ENCODE measurements around the gene ZNF234. TPM values are rescaled to one million over a fixed set of nuclear protein-coding genes. Genes with fewer than 3 reads are reported as not detected.

ZNF234 gene
- total and polyA plus RNA-seq, 3 experiments from 2014 or later: 5.2 to 9.5 (median 9.4) TPM

Other genes starting within 250 kb of the ZNF234 start
- gene ZNF45, start 206.3 kb upstream of the ZNF234 start, total RNA-seq: 10 to 100 TPM; 10.0 to 11.7 TPM
- 15.0 TPM for gene ZNF45, start 206.3 kb upstream of the ZNF234 start, polyA plus RNA-seq
- 1 to 10 TPM; 1.7 to 1.8 TPM for gene ZNF221, start 190.3 kb upstream of the ZNF234 start, total RNA-seq
- 3.3 TPM for gene ZNF221, start 190.3 kb upstream of the ZNF234 start, polyA plus RNA-seq
- gene ZNF155, start 157.4 kb upstream of the ZNF234 start, total RNA-seq: 1 to 10 TPM; 5.0 to 5.4 TPM
- 5.8 TPM for gene ZNF155, start 157.4 kb upstream of the ZNF234 start, polyA plus RNA-seq
- gene ZNF230, start 138.6 kb upstream of the ZNF234 start, total RNA-seq: 1 to 10 TPM; 3.9 to 4.9 TPM
- 3.4 TPM for gene ZNF230, start 138.6 kb upstream of the ZNF234 start, polyA plus RNA-seq
- 1 to 10 TPM; 2.5 to 3.3 TPM for gene ZNF222, start 116.2 kb upstream of the ZNF234 start, total RNA-seq
- gene ZNF222, start 116.2 kb upstream of the ZNF234 start, polyA plus RNA-seq: 3.2 TPM
- gene ZNF223, start 89.5 kb upstream of the ZNF234 start, total RNA-seq: 1 to 10 TPM; 1.3 to 1.9 TPM
- 2.7 TPM for gene ZNF223, start 89.5 kb upstream of the ZNF234 start, polyA plus RNA-seq
- gene ZNF284, start 69.4 kb upstream of the ZNF234 start, total RNA-seq: 1 to 10 TPM; 2.4 to 2.7 TPM
- gene ZNF284, start 69.4 kb upstream of the ZNF234 start, polyA plus RNA-seq: 0.91 TPM
- gene ZNF224, start 47.2 kb upstream of the ZNF234 start, total RNA-seq: 10 to 100 TPM; 19.6 to 20.6 TPM
- gene ZNF224, start 47.2 kb upstream of the ZNF234 start, polyA plus RNA-seq: 11.9 TPM
- 1 to 10 TPM; 3.3 to 3.5 TPM for gene ZNF225, start 28.2 kb upstream of the ZNF234 start, total RNA-seq
- 3.6 TPM for gene ZNF225, start 28.2 kb upstream of the ZNF234 start, polyA plus RNA-seq
- gene ZNF226, start 23.5 kb downstream of the ZNF234 start, total RNA-seq: 1 to 10 TPM; 8.6 to 9.4 TPM
- 24.8 TPM for gene ZNF226, start 23.5 kb downstream of the ZNF234 start, polyA plus RNA-seq
- 10 to 100 TPM; 22.1 to 24.0 TPM for gene ZNF227, start 71.0 kb downstream of the ZNF234 start, total RNA-seq
- 11.4 TPM for gene ZNF227, start 71.0 kb downstream of the ZNF234 start, polyA plus RNA-seq
- under 1 TPM; 0.09 to 0.22 TPM for gene ZNF233, start 118.3 kb downstream of the ZNF234 start, total RNA-seq
- 0.44 TPM for gene ZNF233, start 118.3 kb downstream of the ZNF234 start, polyA plus RNA-seq
- gene ZNF235, start 163.5 kb downstream of the ZNF234 start, total RNA-seq: 1 to 10 TPM; 4.7 to 5.1 TPM
- 3.8 TPM for gene ZNF235, start 163.5 kb downstream of the ZNF234 start, polyA plus RNA-seq
- gene ZNF112, start 215.1 kb downstream of the ZNF234 start, total RNA-seq: under 1 TPM in 1 of 2 experiments, not detected in 1; 0.49 TPM
- not detected for gene ZNF112, start 215.1 kb downstream of the ZNF234 start, polyA plus RNA-seq

Data from CD8-positive, alpha-beta memory T cell (primary cell).